Measurements from ENCODE around the gene MAG.
A peak's percentile ranks its signal among the peaks of the same experiment; 100 is the strongest.

The MAG gene

GRCh38 chr19:35348911-35349611, 57.1 kb downstream of the MAG start:
- Histone ChIP-seq H3K4me2 (ENCODE audit: low read length, poor library complexity, severe bottlenecking) (no peak overlapping the region), H3K27ac (ENCODE audit: low read length, poor library complexity, severe bottlenecking) (no peak overlapping the region), H3K4me3 (ENCODE audit: insufficient read depth in 1 of 2, low read depth in 1 of 2, low read length in 2 of 2) (no peak overlapping the region), H3K4me1 (ENCODE audit: control insufficient read depth, insufficient read depth, low read depth, low read length) (no peaks in the 10 kb centered on the region), H4K91ac (ENCODE audit: low read length) (peak overlapping the region; percentile 71), H3K23ac (ENCODE audit: low read length in 2 of 2) (no peak overlapping the region), H3K27me3 (ENCODE audit: control insufficient read depth in 1 of 2, insufficient read depth in 1 of 2, low read length in 2 of 2) (peaks cover 6 to 64% of the 10 kb centered on the region in 2 experiments), H3K9me3 (ENCODE audit: control insufficient read depth, low read length) (no peaks in the 10 kb centered on the region), H3K9ac (ENCODE audit: low read length) (no peak overlapping the region), H3K14ac (ENCODE audit: low read length in 2 of 2) (no peak overlapping the region), H3K4ac (ENCODE audit: low read depth in 1 of 2, low read length in 2 of 2) (no peak overlapping the region), H2BK120ac (ENCODE audit: low read depth, low read length) (no peak overlapping the region), H3K36me3 (ENCODE audit: control insufficient read depth in 1 of 2, insufficient read depth in 2 of 2, low read depth in 1 of 2, low read length in 2 of 2) (no peaks in the 10 kb centered on the region), H3K79me1 (replicated peaks; ENCODE audit: low read length, poor library complexity, severe bottlenecking) (no peaks in the 10 kb centered on the region), H2AK5ac (ENCODE audit: low read length, severe bottlenecking) (no peak overlapping the region), H2BK15ac (ENCODE audit: low read depth, poor library complexity, severe bottlenecking) (no peak overlapping the region), H2BK5ac (ENCODE audit: low read depth, low read length, poor library complexity, severe bottlenecking) (no peak overlapping the region), H3K18ac (ENCODE audit: low read depth in 1 of 2, low read length in 2 of 2) (no peak overlapping the region), H4K8ac (ENCODE audit: low read length) (no peak overlapping the region), H2AFZ (ENCODE audit: low read depth, low read length) (no peak overlapping the region), H2BK12ac (ENCODE audit: low read length in 2 of 2) (no peak overlapping the region)
- WGBS = 78% methylated on average over 17 of the region's 18 CpGs
- DNase-seq = no peak

DNA sequence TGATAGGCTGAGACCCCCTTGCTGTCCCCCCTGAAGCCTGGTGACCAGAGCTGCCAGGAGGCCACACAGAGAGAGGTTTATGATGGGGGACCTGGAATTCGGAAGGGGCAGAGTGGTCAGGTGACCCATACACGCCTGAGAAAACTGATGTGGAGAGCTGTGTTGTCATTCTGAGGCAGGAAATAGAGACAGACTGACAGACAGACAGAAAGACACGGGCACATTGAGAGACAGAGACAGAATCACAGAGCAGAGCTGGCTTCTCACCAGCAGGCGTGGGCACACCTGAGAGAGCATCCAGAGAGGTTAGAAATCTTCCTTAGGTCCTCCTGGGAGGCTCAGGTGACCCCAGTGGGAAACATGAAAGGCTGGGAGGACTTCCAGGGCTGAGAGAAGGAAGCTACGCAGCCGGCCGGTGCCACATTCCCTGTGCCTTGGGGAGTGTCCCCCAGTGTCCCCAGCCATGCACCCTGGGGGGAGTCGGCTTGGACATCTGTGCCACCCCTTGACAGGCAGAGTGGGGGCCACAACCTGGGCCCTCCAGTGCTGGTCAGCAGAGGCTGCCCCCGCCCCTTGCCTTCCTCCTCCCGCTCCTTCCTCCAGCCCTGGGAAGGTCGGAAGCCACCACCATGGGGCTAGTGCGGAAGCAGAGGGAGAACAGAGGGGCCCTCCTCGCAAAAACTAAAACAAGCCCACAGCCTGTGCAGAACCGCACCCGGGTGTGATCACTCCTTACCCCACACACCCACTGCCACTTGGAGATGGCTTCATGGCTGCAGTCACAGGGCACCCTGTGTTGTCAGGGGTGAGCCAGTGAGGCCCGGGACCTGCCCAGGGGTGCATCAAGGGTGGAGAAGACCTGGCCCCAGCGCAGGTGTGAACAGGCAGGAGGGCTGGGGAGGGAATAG, 57.9 kb downstream of the MAG start:
- H2AFZ ChIP-seq (ENCODE audit: low read depth, low read length) = no peak overlapping the region
- no peaks in the 10 kb centered on the region for H3K9me3 ChIP-seq (ENCODE audit: control insufficient read depth, low read length)
- no peak overlapping the region for H4K91ac ChIP-seq (ENCODE audit: low read length)
- no peak overlapping the region for H3K4me2 ChIP-seq (ENCODE audit: low read length, poor library complexity, severe bottlenecking)
- H3K23ac ChIP-seq (ENCODE audit: low read length in 2 of 2) = no peak overlapping the region
- H3K27me3 ChIP-seq (ENCODE audit: control insufficient read depth in 1 of 2, insufficient read depth in 1 of 2, low read length in 2 of 2) = peaks cover 6 to 56% of the 10 kb centered on the region in 2 experiments
- H3K36me3 ChIP-seq (ENCODE audit: control insufficient read depth in 1 of 2, insufficient read depth in 2 of 2, low read depth in 1 of 2, low read length in 2 of 2) = no peaks in the 10 kb centered on the region
- 81% methylated on average over 13 of the region's 17 CpGs for WGBS
- H3K4ac ChIP-seq (ENCODE audit: low read depth in 1 of 2, low read length in 2 of 2) = no peak overlapping the region
- no peak overlapping the region for H3K18ac ChIP-seq (ENCODE audit: low read depth in 1 of 2, low read length in 2 of 2)
- no peak overlapping the region for H3K14ac ChIP-seq (ENCODE audit: low read length in 2 of 2)
- no peak overlapping the region for H3K9ac ChIP-seq (ENCODE audit: low read length)
- no peaks in the 10 kb centered on the region for H3K79me1 ChIP-seq (replicated peaks; ENCODE audit: low read length, poor library complexity, severe bottlenecking)
- no peak overlapping the region for H2BK12ac ChIP-seq (ENCODE audit: low read length in 2 of 2)
- no peak for DNase-seq
- H2AK5ac ChIP-seq (ENCODE audit: low read length, severe bottlenecking) = no peak overlapping the region
- H2BK5ac ChIP-seq (ENCODE audit: low read depth, low read length, poor library complexity, severe bottlenecking) = no peak overlapping the region
- H3K4me3 ChIP-seq (ENCODE audit: insufficient read depth in 1 of 2, low read depth in 1 of 2, low read length in 2 of 2) = no peak overlapping the region
- H3K4me1 ChIP-seq (ENCODE audit: control insufficient read depth, insufficient read depth, low read depth, low read length) = no peaks in the 10 kb centered on the region
- no peak overlapping the region for H4K8ac ChIP-seq (ENCODE audit: low read length)
- no peak overlapping the region for H2BK120ac ChIP-seq (ENCODE audit: low read depth, low read length)
- H2BK15ac ChIP-seq (ENCODE audit: low read depth, poor library complexity, severe bottlenecking) = no peak overlapping the region
- no peak overlapping the region for H3K27ac ChIP-seq (ENCODE audit: low read length, poor library complexity, severe bottlenecking)

GRCh38 chr19:35350591-35350990, 58.6 kb downstream of the MAG start:
- H2BK12ac ChIP-seq (ENCODE audit: low read length in 2 of 2) = no peak overlapping the region
- H3K9ac ChIP-seq (ENCODE audit: low read length) = no peak overlapping the region
- WGBS = 88% methylated on average over 6 of the region's 7 CpGs
- no peak overlapping the region for H2BK15ac ChIP-seq (ENCODE audit: low read depth, poor library complexity, severe bottlenecking)
- H3K18ac ChIP-seq (ENCODE audit: low read depth in 1 of 2, low read length in 2 of 2) = no peak overlapping the region
- no peak for DNase-seq
- no peak overlapping the region for H3K4me2 ChIP-seq (ENCODE audit: low read length, poor library complexity, severe bottlenecking)
- H4K8ac ChIP-seq (ENCODE audit: low read length) = no peak overlapping the region
- no peak overlapping the region for H2AFZ ChIP-seq (ENCODE audit: low read depth, low read length)
- H2BK120ac ChIP-seq (ENCODE audit: low read depth, low read length) = no peak overlapping the region
- no peaks in the 10 kb centered on the region for H3K9me3 ChIP-seq (ENCODE audit: control insufficient read depth, low read length)
- no peak overlapping the region for H3K4ac ChIP-seq (ENCODE audit: low read depth in 1 of 2, low read length in 2 of 2)
- H3K14ac ChIP-seq (ENCODE audit: low read length in 2 of 2) = no peak overlapping the region
- H3K27me3 ChIP-seq (ENCODE audit: control insufficient read depth in 1 of 2, insufficient read depth in 1 of 2, low read length in 2 of 2) = peaks cover 10 to 59% of the 10 kb centered on the region in 2 experiments
- no peak overlapping the region for H3K23ac ChIP-seq (ENCODE audit: low read length in 2 of 2)
- no peak overlapping the region for H4K91ac ChIP-seq (ENCODE audit: low read length)
- H2AK5ac ChIP-seq (ENCODE audit: low read length, severe bottlenecking) = no peak overlapping the region
- no peak overlapping the region for H3K4me3 ChIP-seq (ENCODE audit: insufficient read depth in 1 of 2, low read depth in 1 of 2, low read length in 2 of 2)
- no peak overlapping the region for H2BK5ac ChIP-seq (ENCODE audit: low read depth, low read length, poor library complexity, severe bottlenecking)
- no peaks in the 10 kb centered on the region for H3K36me3 ChIP-seq (ENCODE audit: control insufficient read depth in 1 of 2, insufficient read depth in 2 of 2, low read depth in 1 of 2, low read length in 2 of 2)
- no peaks in the 10 kb centered on the region for H3K4me1 ChIP-seq (ENCODE audit: control insufficient read depth, insufficient read depth, low read depth, low read length)
- no peak overlapping the region for H3K27ac ChIP-seq (ENCODE audit: low read length, poor library complexity, severe bottlenecking)
- no peaks in the 10 kb centered on the region for H3K79me1 ChIP-seq (replicated peaks; ENCODE audit: low read length, poor library complexity, severe bottlenecking)

DNA sequence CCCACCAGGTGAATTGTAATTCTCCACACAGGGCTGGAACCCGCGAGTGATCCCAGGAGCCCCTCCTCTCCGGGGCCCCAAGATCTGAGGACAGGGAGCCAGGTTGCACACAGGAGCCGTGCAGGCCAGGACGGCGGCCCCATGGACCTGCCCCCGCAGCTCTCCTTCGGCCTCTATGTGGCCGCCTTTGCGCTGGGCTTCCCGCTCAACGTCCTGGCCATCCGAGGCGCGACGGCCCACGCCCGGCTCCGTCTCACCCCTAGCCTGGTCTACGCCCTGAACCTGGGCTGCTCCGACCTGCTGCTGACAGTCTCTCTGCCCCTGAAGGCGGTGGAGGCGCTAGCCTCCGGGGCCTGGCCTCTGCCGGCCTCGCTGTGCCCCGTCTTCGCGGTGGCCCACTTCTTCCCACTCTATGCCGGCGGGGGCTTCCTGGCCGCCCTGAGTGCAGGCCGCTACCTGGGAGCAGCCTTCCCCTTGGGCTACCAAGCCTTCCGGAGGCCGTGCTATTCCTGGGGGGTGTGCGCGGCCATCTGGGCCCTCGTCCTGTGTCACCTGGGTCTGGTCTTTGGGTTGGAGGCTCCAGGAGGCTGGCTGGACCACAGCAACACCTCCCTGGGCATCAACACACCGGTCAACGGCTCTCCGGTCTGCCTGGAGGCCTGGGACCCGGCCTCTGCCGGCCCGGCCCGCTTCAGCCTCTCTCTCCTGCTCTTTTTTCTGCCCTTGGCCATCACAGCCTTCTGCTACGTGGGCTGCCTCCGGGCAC, 59.6 kb downstream of the MAG start:
- Histone ChIP-seq H3K4me2 (ENCODE audit: low read length, poor library complexity, severe bottlenecking) (no peak overlapping the region), H2BK120ac (ENCODE audit: low read depth, low read length) (no peak overlapping the region)
- 89% methylated on average over 47 of the region's 47 CpGs for WGBS

More for the DNA sequence above, 59.6 kb downstream of the MAG start:
- no peak overlapping the region for H3K4ac ChIP-seq (ENCODE audit: low read depth in 1 of 2, low read length in 2 of 2)
- no peak overlapping the region for H3K23ac ChIP-seq (ENCODE audit: low read length in 2 of 2)
- peaks cover 14 to 53% of the 10 kb centered on the region in 2 experiments for H3K27me3 ChIP-seq (ENCODE audit: control insufficient read depth in 1 of 2, insufficient read depth in 1 of 2, low read length in 2 of 2)
- no peak overlapping the region for H4K91ac ChIP-seq (ENCODE audit: low read length)
- H3K36me3 ChIP-seq (ENCODE audit: control insufficient read depth in 1 of 2, insufficient read depth in 2 of 2, low read depth in 1 of 2, low read length in 2 of 2) = no peaks in the 10 kb centered on the region
- H3K4me1 ChIP-seq (ENCODE audit: control insufficient read depth, insufficient read depth, low read depth, low read length) = no peaks in the 10 kb centered on the region
- no peaks in the 10 kb centered on the region for H3K79me1 ChIP-seq (replicated peaks; ENCODE audit: low read length, poor library complexity, severe bottlenecking)
- H3K9me3 ChIP-seq (ENCODE audit: control insufficient read depth, low read length) = no peaks in the 10 kb centered on the region
- no peak overlapping the region for H3K4me3 ChIP-seq (ENCODE audit: insufficient read depth in 1 of 2, low read depth in 1 of 2, low read length in 2 of 2)
- H3K14ac ChIP-seq (ENCODE audit: low read length in 2 of 2) = no peak overlapping the region
- H2BK5ac ChIP-seq (ENCODE audit: low read depth, low read length, poor library complexity, severe bottlenecking) = no peak overlapping the region
- no peak overlapping the region for H3K9ac ChIP-seq (ENCODE audit: low read length)
- H2BK15ac ChIP-seq (ENCODE audit: low read depth, poor library complexity, severe bottlenecking) = no peak overlapping the region
- no peak overlapping the region for H3K27ac ChIP-seq (ENCODE audit: low read length, poor library complexity, severe bottlenecking)
- DNase-seq = no peak
- H3K18ac ChIP-seq (ENCODE audit: low read depth in 1 of 2, low read length in 2 of 2) = no peak overlapping the region
- H2BK12ac ChIP-seq (ENCODE audit: low read length in 2 of 2) = no peak overlapping the region
- H2AFZ ChIP-seq (ENCODE audit: low read depth, low read length) = no peak overlapping the region
- no peak overlapping the region for H2AK5ac ChIP-seq (ENCODE audit: low read length, severe bottlenecking)
- no peak overlapping the region for H4K8ac ChIP-seq (ENCODE audit: low read length)

Data from mesenchymal stem cell (in vitro differentiated cells and primary cell).